ENCODE measurements around the gene ZNF3. TPM values are rescaled to one million over a fixed set of nuclear protein-coding genes. Genes with fewer than 3 reads are reported as not detected.
"Not testable (repeated sequence)": the region's sequence is repeated elsewhere in the genome, so short reads cannot be mapped to it uniquely, and the experiment has no call there.

Gene ZNF3
- 35.4 and 37.0 TPM in 2 replicates for total RNA-seq

DNA sequence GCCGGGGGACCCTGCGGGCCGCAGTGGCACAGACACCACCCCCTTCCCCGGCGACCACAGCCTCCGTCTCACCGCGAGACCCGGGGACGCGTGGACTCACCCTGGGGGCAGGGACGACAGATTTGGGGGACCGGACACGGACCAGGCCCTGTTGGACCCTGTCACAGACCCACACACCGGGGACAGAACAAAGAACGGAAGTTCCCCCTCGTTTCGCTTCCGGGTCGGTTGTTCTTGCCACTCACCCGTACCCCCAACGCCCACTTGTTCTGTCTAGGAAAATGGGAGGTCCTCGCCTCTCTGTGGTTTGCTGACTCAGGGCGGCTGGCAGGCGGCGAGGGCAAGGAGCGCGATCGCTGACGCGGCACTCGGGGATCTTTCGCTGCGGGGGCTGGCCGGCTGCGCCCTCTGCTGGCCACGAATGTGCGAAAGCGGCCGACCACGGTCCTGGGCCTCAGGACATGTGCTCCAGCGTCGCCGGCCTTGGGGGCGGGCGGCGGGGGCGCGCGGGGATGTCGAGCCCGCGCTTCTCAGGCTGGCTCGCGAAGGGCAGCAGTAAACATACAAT, at the start of gene ZNF3:
TSS of gene ZNF3 (minus strand) at position 189 of the 568 bp plus-strand sequence. CDS start 4,366 bp downstream, outside the sequence.
- peak; percentile 95 for DNase-seq (ENCODE audit: low read depth)

DNA sequence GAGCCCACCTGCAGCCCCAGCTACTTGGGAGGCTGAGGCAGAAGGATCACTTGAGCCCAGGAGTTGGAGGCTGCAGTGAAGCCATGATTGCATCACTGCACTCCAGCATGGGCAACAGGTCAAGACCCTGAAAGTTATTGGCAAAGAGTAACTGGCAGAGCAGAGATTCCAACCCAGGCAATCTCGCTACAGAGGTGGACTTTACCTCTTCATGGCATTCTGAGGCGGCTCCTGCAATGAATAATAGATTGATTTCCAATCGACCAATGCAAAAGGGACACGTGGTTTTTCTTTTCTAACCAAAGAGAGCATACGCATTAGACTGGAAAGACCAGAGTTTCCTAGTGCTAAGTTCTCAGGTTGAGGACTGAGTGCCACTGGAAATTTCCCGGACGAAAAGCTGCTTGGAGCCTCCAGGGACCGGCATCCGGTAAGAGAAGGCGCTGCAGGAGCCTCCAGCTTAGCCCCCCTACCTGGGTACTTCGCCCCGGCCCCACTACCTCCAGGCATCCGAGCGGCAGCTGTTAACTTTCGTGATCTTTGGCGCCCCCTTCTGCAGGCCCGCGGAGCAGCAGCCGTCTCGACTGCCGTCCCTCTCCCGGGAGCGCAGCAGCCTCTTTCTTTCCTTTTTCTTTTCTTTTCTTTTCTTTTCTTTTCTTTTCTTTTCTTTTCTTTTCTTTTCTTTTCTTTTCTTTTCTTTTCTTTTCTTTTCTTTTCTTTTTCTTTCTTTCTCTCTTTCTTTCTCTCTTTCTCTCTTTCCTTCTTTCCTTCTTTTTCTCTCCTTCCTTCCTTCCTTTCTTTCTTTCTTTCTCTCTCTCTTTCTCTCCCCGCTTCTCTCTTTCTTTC, 49.3 kb upstream of the ZNF3 start:
- DNase-seq (ENCODE audit: low read depth): peak; percentile 43

DNA sequence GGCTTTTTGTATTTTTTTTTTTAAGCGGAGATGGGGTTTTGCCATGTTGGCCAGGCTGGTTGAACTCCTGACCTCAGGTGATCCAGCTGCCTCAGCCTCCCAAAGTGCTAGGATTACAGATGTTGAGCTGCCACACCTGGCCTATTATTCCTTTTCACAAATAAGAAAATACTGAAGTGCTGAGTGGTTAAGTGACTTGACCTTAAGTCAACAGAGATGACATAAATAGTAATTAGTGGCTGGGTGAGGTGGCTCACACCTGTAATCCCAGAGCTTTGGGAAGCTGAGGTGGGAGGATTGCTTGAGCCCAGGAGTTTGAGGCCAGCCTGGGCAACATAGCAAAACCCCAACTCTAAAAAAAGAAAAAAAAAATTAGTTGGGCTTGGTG, 48.7 kb upstream of the ZNF3 start:
- DNase-seq (ENCODE audit: low read depth): not testable (repeated sequence)

DNA sequence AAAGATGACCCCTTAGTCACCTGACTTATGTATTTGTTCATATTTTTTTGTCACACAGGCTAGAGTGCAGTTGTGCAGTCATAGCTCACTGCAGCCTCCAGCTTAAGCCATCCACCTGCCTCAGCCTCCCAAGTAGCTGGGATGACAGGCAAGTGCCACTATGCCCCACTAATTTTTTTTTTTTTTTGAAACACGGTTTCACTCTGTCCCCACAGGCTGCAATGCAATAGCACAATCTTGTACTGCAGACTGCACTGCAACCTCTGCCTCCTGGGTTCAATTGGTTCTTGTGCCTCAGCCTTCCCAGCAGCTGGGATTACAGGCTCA, 47.1 kb upstream of the ZNF3 start:
- DNase-seq (ENCODE audit: low read depth): no peak

DNA sequence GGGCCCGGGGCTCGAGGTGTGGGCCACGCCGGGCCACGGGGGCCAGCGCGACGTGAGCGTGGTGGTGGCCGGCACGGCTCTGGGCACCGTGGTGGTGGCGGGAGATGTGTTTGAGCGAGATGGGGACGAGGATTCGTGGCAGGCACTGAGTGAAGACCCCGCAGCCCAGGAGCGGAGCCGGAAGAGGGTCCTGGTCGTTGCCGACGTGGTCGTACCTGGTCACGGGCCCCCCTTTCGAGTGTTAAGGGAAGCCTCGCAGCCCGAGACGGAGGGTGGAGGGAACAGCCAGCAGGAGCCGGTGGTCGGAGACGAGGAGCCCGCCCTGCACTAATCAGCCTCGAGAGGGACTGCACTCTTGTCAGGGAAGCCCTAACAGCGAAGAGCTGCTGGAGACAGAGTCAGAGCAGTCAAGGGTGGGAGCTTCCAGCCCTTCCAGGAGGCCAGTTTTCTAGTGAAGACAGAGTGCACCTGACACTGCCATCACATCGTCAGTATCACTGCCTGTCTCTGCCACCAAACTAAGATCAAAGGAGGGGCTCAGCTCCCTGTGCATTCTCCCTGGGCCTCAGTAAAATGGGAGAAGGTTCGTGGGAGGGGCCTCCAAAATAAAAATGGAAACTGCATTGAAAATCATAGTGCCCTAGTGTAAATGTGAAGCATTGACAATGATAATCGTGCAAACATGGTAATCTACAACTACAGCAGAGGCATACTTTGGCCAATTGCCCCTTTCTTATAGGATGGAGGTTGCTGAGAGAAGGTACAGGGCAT, 46.5 kb upstream of the ZNF3 start:
- DNase-seq (ENCODE audit: low read depth): no peak

DNA sequence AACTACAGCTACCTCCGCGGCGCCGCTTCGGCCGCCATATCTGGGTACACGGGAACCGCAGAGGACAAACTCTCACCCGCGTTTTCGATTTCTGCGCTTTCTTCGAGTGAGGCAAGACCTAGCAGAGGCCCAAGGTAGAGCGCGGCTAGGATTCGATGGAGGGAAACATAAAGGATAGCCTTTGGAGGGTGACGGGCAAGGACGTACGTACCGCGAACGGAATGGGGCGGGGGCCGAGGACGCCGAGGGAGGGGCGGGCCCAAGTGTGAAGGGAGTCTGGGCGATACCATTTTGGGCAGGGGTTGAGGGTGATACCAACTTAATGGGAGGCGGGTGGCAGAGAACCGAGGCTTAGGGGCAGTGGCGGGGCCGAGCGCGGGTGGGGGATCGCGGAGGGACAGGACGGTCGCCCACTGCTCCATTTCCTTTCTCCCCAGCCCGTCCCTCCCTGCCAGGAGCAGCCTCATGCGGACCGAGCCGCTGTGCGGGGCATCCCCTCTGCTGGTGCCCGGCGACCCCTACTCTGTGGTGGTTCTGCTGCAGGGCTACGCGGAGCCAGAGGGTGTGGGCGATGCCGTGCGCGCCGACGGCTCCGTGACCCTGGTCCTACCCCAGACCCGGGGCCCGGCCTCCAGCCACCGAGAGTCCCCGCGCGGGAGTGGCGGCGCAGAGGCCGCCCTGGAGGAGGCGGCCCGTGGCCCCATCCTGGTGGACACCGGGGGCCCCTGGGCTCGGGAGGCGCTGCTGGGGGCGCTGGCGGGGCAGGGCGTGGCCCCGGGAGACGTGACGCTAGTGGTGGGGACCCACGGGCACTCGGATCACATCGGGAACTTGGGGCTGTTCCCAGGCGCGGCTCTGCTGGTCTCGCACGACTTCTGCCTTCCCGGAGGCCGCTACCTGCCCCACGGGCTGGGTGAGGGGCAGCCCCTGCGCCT, 45.7 kb upstream of the ZNF3 start, which contains the start of gene MBLAC1:
TSS of gene MBLAC1 (plus strand) at position 37 of the 935 bp plus-strand sequence. CDS start at position 466, 429 bp downstream.
- DNase-seq (ENCODE audit: low read depth): peak; percentile 62

DNA sequence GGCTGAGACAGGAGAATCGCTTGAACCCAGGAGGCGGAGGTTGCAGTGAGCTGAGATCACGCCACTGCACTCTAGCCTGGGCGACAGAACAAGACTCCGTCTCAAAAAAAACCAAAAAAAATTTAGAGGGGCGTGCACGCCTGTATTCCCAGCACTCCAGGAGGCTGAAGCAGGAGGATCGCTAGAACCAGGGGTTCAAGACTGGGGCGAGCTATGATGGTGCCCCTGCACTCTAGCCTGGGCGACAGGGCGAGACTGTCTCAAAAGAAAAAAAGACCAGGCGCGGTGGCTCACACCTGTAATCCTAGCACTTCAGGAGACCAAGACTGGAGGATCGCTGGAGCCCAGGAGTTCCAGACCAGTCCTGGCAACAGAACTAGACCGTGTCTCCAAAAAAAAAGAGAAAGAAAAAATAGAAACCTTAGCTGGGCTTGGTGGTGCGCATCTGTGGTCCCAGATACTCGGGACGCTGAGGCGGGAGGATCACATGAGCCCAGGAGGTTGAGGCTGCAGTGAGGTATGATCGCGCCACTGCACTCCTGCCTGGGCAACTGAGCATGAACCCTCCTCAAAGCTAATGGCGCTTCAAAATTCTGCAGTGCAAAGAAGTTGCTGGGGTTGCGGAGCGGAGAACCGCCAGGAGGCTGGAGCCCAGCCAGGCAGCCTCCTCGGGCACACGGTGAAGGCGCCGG, 44.9 kb upstream of the ZNF3 start:
- no peak for DNase-seq (ENCODE audit: low read depth)

DNA sequence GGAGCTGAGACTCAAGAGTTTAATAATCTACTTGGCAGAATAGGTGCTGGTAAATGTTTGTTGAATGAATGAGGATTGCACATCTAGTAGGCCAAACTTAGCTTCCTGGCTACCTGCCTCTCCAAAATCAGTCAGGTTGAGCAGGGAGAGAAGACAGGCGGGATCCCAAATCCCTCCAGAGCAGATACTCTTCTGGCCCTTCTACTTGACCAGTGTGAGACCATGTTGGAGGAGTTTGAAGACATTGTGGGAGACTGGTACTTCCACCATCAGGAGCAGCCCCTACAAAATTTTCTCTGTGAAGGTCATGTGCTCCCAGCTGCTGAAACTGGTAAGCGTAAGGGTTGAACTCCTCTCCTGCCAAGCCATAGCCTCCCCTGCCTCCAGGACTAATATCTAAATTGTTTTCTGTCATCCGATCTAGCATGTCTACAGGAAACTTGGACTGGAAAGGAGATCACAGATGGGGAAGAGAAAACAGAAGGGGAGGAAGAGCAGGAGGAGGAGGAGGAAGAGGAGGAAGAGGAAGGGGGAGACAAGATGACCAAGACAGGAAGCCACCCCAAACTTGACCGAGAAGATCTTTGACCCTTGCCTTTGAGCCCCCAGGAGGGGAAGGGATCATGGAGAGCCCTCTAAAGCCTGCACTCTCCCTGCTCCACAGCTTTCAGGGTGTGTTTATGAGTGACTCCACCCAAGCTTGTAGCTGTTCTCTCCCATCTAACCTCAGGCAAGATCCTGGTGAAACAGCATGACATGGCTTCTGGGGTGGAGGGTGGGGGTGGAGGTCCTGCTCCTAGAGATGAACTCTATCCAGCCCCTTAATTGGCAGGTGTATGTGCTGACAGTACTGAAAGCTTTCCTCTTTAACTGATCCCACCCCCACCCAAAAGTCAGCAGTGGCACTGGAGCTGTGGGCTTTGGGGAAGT, 43.0 kb upstream of the ZNF3 start:
- no peak for DNase-seq (ENCODE audit: low read depth)

DNA sequence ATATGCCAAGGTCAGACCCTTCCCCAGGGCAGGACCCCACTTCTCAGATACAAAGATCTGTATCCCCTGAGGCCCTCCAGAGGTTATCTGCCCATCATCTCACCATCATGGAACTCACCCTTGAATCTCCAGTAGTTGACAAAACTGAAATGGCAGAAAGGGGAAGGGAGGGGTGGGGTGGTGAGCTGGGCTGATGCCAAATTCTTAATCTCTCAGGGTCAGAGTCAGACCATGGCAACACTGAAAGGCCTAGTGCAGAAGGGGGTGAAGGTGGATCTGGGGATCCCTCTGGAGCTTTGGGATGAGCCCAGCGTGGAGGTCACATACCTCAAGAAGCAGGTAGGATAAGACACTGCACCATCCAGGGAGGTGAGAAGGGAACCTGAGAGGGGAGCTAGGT, 41.0 kb upstream of the ZNF3 start:
- no peak for DNase-seq (ENCODE audit: low read depth)

DNA sequence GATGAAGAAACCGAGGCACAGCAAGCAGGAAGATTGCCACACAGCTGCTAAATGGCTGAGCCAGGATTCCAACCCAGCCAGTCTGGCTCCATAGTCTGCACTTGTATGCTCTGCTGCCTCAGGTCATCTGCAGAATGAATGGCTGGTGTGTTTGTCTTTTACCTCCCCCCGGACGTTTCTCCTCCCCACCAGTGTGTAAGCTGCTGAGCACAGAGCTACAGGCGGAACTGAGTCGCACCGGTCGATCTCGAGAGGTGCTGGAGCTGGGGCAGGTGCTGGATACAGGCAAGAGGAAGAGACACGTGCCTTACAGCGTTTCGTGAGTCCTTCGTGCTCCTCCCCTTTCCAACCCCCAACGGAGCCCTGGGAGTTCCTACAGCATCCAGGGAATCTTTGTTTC, 40.5 kb upstream of the ZNF3 start:
- no peak for DNase-seq (ENCODE audit: low read depth)

DNA sequence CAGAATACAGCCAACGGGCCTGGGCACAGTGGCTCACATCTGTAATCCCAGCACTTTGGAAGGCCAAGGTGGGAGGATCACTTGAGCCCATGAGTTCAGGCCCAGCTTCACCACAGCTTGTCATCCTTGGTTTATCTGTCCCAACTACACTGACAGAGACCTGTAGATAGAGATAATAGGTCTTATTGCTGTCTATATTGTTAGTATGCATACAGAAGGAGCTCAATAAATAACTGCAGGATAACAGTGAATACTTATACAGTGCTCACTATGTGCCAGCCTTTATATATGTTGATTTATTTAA, 39.2 kb upstream of the ZNF3 start:
- DNase-seq (ENCODE audit: low read depth): no peak

DNA sequence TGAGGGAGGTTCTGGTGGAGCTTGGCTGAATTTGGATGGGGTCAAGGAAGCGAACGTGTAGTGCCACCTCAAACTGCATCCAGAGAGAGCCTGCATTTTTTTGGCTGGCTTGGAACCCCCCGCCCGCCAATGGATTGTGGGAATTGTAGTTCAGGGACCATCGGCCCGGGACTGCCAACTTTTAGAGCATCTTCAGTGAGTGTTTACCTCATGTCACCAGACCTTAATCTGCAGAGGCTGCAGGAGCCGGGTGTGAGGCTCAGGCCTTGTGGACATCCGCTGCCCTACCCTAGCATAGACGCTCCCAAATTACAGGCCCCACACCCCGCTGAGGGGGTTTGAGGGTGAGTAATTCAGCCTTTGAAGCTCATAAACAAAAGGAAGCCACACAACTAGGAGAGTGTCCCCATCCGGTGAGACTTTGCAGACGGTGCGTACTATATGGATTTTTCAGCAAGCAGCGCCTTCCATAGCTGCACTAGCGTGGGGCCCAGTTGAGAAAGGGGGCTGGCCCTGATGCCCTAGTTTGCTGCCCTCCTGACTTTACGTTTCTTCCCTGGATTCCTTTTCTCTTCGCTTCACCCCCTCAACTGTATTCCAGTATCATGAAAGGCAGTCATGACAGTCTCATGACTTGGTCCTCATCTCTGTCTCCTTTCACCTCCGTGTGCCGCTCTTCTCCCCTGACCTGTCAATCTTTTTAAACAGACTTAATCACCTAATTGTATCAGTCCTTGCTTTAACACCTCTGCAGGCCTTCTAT, 38.6 kb upstream of the ZNF3 start:
- DNase-seq (ENCODE audit: low read depth): no peak

DNA sequence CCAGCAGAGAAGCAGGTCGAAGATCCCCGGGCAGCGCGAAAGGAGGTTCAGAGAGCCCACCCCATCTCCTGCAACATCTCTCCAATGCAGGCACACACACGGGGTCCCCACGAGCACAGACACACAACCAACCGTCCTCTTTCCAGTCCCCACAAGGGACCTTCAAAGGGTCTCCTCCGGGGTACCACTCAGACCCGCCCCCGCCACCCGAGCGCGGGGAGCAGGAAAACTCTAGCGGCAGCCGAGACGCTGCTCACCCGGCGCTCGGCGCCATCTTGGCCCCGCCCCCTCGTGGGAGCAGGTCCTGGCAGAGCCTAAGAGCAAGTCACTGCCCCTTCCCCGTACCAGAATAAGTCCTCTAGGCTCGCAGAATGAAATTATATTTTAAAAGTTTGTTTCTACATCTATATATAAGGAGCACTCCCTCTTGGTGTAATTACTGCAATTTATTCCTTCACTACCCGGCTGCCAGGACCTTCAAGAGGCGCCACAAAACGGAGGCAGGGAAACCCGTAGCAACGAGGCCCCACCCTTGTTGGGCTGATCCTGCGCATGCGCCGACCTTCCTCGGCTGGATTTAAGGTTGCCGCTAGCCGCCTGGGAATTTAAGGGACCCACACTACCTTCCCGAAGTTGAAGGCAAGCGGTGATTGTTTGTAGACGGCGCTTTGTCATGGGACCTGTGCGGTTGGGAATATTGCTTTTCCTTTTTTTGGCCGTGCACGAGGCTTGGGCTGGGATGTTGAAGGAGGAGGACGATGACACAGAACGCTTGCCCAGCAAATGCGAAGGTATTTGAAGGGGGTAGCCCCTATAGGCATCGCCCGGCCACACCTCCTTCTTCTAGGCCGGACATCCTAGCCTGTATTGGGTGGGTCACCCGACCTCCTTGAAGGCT, 37.8 kb upstream of the ZNF3 start, which contains the start of the genes CNPY4 and TAF6:
TSS of gene CNPY4 (plus strand) at position 563 of the 898 bp plus-strand sequence. CDS start at position 674, 111 bp downstream.
TSS of gene TAF6 (minus strand) at position 287 of the 898 bp plus-strand sequence. CDS start 5,149 bp downstream, outside the sequence.
- peak; percentile 90 for DNase-seq (ENCODE audit: low read depth)

DNA sequence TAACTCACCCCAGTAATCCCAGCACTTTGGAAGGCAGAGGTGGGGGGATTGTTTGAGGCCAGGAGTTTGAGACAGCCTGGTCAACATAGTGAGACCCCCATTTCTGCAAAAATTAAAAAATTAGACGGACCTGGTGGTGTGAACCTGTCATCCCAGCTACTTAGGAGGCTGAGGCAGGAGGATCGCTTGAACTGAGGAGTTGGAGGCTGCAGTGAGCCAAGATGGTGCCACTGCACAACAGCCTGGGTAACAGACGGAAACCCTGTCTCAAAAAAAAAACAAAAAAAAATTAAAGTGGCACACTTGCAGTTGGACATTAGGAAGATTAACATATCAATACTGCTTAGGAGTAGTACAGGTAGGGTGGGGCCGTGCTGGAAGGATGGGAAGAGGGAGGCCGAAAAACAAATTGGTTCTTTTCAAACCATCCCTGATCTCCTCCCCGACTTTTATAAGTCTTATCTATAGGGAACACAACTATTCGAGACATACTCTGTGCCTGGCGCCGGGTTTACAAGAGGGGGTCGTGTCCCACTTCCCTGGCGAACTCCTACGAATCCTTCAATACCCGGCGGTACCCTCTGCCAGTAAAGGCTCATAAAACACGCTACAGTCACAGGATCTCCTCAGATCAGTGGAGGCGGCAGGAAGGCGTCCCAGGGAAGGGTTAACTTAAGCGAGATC, 37.0 kb upstream of the ZNF3 start:
- DNase-seq (ENCODE audit: low read depth): no peak

DNA sequence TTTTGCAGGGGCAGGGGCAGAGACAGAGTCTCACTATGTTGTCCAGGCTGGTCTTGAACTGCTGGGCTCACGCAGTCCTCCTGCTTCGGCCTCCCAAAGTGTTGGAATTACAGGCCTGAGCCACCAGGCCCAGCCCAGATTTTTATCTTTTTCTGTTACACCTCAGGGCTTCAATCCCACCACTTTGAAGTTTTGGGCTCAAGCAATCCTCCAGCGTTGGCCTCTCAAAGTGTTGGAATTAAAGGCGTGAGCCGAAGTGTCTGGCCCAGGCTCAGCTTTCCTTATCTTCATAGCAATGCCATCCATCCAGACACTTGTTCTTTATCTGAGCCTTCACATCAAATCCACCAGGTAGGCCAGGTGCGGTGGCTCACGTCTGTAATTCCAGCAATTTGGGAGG, 33.5 kb upstream of the ZNF3 start:
- DNase-seq (ENCODE audit: low read depth): no peak

DNA sequence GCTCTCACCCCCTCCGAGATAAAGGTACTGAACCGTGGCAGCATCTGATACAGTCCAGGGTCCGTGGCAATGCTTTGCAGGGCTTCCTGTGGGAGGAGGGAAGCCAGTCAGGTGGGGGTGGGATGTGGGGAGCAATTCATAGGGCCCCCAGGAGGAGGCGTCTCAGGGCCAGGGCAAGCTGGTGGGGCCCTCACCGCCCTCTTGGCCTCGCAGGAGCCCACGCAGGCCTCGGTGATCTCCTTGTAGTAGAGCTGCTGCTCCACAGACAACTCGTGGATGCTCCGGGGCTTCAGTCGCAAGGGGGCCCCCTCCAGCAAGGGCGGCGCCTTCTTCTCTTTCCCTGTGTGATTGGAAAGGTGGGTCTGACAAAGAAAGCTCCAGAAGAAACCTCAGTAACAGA, 30.4 kb upstream of the ZNF3 start:
- DNase-seq (ENCODE audit: low read depth): no peak

DNA sequence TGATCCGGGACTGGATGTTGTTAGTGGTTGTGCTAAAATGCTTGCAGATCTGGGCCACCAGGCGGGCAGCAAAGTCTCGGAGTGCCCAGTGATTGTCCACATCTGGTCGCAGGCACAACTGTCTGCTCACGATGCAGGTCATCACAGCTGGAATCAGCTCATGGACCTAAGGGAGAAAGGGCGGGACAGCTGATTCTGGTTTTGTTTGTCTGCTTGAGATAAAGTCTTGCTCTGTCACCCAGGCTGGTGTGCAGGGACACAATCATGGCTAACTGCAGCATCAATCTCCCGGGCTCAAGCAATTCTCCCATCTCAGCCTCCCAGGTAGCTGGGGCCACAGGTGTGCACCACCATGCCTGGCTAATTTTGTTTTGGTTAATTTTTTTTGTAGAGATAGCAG, 29.6 kb upstream of the ZNF3 start:
- no peak for DNase-seq (ENCODE audit: low read depth)

Measured in renal cortical epithelial cell (primary cell).